NCI-H748 (cell line): Measurements from ENCODE around the gene ZNRD2.
"Not testable (repeated sequence)": the region's sequence is repeated elsewhere in the genome, so short reads cannot be mapped to it uniquely, and the experiment has no call there.

Experiments
- DNase-seq: peaks from one replicate; lab custom pipeline; 2025; ENCODE audit not compliant: unreplicated experiment; lab: John Stamatoyannopoulos, UW

Gene ZNRD2, protein sequence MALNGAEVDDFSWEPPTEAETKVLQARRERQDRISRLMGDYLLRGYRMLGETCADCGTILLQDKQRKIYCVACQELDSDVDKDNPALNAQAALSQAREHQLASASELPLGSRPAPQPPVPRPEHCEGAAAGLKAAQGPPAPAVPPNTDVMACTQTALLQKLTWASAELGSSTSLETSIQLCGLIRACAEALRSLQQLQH

DNA sequence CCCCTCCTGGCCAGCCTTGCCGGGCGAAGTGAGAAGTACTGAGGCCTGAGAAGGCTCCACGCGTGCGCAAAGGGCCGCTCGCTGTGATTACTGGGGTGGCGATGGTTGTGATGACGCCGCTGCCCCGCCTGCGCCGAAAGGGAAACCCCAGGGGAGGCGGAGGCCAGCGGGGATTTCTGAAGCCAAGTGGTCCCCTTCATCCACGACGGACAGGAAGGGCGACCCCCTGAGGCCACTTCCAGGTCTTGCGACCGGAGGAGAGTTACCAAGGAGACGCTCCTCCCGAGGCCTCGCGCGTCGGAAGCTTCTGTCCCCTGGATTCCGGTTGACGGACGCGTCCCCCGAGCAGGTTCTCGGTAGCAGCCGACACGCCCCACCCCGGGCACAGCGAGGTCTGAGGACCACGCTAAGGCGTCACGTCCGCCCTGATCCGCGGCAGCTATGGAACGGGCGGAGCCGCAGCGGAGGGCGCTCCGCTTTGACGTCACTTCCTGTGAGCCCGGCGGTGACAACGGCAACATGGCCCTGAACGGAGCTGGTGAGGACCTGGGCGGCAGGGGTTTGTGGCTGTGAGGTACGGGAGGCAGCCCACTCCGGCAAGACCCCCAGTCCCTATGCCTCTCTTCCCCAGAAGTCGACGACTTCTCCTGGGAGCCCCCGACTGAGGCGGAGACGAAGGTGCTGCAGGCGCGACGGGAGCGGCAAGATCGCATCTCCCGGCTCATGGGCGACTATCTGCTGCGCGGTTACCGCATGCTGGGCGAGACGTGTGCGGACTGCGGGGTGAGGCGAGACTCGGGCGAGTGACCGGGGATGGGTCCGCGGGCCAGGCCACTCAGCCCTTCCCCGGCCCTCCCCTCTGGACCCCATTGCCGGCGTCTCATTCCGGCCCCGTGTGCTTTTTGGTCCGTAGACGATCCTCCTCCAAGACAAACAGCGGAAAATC is at the start of gene ZNRD2:
Gene ZNRD2 (plus strand): TSS at position 505 of the 946 bp plus-strand sequence. CDS start 15 bp downstream, at position 520.
- peak; percentile 99 for DNase-seq

GRCh38 chr11:65521777-65522521 is 48.3 kb upstream of the ZNRD2 start:
- DNase-seq, result not testable (repeated sequence)

DNA sequence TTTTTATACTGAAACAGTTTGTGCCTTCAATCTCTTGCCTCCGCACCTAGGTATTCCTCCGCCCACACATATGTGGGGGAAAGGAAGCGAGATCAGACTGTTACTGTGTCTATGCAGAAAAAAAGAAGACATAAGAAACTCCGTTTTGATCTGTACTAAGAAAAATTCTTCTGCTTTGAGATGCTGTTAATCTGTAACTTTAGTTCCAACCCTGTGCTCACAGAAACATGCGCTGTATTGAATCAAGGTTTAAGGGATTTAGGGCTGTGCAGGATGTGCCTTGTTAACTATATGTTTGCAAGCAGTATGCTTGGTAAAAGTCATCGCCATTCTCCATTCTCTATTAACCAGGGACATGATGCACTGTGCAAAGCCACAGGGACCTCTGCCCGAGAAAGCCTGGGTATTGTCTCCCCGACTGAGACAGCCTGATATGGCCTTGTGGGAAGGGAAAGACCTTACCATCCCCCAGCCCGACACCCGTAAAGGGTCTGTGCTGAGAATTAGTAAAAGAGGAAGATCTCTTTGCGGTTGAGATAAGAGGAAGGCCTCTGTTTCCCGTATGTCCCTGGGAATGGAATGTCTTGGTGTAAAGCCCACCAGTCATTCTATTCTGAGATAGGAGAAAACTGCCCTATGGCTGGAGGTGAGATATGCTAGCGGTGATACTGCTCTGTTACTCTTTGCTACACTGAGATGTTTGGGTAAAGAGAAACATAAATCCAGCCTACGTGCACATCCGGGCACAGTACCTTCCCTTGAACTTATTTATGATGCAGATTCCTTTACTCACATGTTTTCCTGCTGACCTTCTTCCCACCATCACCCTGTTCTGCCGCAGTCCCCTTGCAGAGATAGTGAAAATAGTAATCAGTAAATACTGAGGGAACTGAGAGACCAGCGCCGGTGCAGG is 47.3 kb upstream of the ZNRD2 start:
- not testable (repeated sequence) for DNase-seq

GRCh38 chr11:65523631-65523968 is 46.7 kb upstream of the ZNRD2 start:
- DNase-seq, result not testable (repeated sequence)

DNA sequence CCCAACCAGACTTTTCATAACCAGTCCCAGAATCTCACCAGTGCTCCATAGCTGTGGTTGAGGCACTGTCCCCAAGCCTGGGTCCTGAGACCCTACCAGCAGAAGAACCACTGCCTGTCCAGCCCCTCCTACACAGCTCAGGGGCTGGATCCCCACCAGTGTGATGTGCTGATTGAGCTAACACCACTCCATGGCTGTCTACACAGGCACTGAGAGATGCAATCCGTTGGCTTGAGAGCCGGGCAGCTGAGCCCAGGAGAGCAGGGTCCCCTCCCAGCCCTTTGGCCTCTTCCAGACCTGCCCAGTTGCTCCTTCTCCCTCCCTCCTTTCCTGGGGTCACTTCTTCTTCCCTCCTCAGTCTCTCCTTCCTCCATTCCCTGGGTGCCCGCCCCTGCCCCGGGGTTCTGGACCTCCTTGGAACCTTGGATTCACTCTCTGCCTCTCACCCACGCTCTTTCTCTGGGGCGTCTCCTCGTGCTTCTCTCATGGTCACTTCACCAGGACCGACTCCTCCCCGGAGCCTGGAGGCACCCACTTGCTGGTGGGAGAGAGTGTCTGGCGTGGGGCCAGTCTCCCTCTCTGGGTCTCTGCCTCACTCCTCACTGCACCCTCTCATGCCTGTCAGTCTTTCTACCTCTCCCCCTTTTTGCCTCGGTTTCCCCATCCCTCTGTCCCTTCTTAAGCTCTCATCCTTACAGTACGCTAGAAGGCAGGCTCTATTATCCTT is 46.1 kb upstream of the ZNRD2 start:
- DNase-seq, result peak; percentile 58

DNA sequence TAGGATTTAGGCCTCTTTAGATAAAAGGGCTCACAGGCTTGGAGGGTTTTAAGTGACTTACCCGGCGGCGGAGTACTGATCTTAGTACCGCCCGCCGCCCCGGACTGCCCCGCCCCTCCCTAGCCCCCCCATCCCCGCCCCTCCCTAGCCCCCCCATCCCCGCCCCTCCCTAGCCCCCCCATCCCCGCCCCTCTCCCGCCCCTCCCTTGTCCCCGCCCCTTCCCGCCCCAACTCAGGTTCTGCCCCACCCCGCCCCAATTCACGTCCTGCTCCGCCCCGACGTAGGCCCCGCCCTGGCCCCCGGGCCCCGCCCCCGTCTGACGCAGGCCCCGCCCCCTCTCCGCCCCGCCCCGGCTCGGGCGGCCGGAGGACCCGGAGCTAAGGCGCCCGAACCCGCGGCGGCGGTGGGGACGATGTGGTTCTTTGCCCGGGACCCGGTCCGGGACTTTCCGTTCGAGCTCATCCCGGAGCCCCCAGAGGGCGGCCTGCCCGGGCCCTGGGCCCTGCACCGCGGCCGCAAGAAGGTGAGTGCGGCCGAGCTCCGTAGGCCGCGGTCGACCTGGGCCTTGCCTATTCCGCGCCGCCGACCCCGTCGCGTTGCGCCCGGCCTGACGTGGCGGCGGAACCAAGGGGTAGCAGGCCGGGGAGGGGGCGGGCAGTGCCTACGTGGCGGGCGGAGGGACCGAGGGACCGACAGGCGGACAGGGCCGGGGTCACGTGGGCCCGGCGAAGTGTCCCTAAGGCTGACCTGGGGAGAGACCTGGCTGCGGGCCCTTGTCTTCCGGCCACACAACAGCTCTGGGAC is 45.3 kb upstream of the ZNRD2 start, which contains the start of gene SCYL1:
Gene SCYL1 (plus strand): TSS at position 343 of the 805 bp plus-strand sequence. CDS start 71 bp downstream, at position 414.
- peak; percentile 77 for DNase-seq

GRCh38 chr11:65525546-65526480 is 44.5 kb upstream of the ZNRD2 start:
- DNase-seq, result no peak

GRCh38 chr11:65526744-65527143 is 43.5 kb upstream of the ZNRD2 start:
- no peak for DNase-seq

- no peak for DNase-seq
These were observed 41.4 kb upstream of the ZNRD2 start for GRCh38 chr11:65528819-65529350.

DNA sequence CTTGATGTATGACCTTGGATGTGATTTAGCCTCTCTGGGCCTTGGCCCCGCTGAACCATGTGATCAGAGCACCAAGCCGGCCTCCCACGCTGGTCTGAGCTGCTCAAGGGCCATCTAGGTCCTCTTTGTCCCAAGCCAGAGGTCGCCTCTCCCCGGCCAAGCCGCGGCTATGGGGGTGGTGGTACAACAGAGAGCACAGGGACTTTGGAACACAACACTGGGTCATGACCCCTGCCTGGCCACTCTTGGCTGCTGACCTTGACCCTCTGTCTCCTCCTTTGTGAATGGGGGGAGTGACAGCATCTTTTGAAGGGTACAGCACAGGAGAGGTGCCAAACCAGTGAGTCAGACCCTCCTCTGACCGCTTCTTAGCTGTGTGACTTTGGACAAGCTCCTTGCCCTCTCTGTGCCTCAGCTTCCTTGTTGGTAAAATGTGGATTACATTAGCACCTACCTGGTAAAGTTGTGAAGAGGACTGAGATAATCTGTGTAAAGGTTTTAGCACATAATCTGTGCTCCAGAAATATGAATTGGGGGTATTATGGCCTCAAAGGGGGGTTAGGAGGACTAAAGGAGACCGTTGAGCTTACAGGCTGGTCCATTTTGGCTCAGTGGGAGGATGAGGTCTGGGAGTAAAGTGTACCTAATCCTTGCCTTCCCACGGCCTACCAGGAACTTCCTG is 40.7 kb upstream of the ZNRD2 start:
- no peak for DNase-seq

DNA sequence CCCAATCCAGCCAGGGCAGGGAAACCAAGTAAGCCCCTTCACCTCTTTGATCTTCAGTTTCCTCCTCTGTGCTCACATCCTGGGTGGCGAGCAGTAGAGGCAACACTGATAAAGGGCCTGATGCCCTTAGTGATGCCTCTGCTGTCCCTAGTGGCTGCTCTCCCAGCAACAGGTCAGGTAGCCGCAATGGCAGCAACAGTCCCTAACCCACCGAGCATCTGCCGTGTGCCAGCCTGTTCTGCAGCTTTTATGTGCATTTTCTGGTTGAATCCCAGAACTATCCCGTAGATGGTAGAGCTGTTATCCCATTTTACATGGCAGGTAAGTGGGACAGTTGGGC is 40.1 kb upstream of the ZNRD2 start:
- DNase-seq, result no peak

DNA sequence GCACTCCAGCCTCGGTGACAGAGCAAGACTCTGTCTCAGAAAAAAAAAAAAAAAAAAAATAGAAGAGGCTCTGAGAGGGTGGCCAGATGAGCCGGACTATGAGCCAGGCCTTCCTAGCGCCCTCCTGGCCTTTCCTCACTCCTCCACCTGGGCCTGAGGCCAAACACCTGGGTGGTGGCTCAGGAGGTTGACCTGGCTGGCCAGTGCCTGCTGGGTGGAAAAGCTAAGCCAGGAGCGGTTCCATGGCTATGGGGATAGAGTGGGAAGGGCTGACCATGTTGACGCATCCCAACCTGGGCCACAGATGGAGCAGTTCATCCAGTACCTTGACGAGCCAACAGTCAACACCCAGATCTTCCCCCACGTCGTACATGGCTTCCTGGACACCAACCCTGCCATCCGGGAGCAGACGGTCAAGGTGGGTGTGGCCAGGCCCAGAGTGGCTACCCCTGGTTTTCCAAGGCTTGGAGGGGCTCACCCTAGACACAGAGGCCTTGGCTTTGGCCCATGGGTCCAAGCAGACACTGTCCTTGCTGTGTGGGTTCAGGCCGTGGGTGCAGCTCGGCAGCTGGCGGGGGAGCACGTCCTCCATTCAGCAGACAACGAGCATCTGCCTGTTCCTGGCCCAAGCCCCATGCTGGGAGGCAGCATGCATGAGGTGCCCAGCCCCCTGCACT is 37.8 kb upstream of the ZNRD2 start:
- no peak for DNase-seq

DNA sequence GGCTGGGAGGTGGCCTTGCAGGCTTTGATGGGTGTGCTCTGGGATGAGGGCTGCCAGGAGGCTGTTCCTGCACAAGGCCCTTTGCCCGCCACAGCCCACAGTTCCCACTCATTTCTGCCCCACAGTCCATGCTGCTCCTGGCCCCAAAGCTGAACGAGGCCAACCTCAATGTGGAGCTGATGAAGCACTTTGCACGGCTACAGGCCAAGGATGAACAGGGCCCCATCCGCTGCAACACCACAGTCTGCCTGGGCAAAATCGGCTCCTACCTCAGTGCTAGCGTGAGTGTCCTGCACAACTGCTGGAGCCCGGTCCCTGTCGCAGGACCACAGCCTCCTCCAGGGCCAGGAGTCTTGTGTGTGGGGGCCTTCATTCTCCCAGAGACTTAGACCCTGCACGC is 35.2 kb upstream of the ZNRD2 start:
- DNase-seq, result no peak

- DNase-seq, result no peak
These were observed 33.6 kb upstream of the ZNRD2 start for GRCh38 chr11:65536412-65537295.

GRCh38 chr11:65537296-65537597 is 33.0 kb upstream of the ZNRD2 start:
- no peak for DNase-seq
